ENCODE results near the gene WDR44. TPM values are rescaled to one million over a fixed set of nuclear protein-coding genes. Genes with fewer than 3 reads are reported as not detected.
A peak's percentile ranks its signal among the peaks of the same experiment; 100 is the strongest.
"Not testable (repeated sequence)": the region's sequence is repeated elsewhere in the genome, so short reads cannot be mapped to it uniquely, and the experiment has no call there.

WDR44 gene, protein sequence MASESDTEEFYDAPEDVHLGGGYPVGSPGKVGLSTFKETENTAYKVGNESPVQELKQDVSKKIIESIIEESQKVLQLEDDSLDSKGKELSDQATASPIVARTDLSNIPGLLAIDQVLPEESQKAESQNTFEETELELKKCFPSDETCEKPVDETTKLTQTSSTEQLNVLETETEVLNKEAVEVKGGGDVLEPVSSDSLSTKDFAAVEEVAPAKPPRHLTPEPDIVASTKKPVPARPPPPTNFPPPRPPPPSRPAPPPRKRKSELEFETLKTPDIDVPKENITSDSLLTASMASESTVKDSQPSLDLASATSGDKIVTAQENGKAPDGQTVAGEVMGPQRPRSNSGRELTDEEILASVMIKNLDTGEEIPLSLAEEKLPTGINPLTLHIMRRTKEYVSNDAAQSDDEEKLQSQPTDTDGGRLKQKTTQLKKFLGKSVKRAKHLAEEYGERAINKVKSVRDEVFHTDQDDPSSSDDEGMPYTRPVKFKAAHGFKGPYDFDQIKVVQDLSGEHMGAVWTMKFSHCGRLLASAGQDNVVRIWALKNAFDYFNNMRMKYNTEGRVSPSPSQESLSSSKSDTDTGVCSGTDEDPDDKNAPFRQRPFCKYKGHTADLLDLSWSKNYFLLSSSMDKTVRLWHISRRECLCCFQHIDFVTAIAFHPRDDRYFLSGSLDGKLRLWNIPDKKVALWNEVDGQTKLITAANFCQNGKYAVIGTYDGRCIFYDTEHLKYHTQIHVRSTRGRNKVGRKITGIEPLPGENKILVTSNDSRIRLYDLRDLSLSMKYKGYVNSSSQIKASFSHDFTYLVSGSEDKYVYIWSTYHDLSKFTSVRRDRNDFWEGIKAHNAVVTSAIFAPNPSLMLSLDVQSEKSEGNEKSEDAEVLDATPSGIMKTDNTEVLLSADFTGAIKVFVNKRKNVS
- total RNA-seq = 1 to 10 TPM; 8.2 to 9.2 TPM

DNA sequence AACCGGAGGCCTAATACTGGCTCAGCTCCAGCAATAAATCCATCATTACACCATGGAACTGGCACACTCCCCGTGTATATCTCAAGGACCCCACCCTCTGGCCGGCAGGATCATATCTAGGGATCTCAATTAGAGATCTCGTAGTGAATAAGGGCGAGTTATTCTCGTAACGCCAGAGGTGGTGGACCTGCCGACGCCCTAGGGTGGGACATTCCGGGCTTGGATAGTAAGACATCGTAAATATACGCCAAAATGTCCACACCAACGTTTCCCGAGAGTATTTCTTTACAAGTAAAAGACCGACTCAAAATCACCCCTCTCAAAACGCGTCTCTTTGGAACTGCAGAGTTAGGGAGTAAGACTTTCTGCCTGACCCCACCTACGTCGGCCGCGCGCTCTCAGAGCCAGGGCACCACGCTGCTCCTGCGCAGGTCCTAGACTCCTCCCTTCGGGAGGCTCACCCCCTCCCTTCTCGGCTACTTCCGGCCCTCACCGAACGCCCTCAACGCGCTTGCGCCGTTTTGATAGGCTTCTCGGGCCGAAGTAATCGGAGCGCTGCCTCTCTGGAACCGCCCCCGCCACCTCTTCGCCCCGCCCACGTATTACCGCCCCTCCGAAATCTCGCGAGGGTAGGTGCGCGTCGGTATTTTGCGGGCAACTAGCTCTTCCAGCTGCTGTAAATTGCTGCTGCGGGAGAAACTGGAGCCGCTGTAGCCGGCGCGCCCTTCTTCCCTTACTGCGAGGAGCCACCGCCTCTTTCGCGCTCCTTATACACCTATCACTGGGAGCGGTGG lies at the start of gene WDR44:
TSS of gene WDR44 (plus strand) at position 643 of the 794 bp plus-strand sequence. CDS start 398 bp downstream, outside the sequence.
- Mint-ChIP-seq H3K27me3 (no peaks in the 10 kb centered on the region), H3K36me3 (no peaks in the 10 kb centered on the region), H3K27ac (peak within 1 kb of the TSS; percentile 98), H3K4me1 (ENCODE audit: low read depth) (peaks cover 32% of the 10 kb centered on the region), H3K4me3 (peak within 1 kb of the TSS; percentile 96), H3K9me3 (no peaks in the 10 kb centered on the region)
- POLR2A ChIA-PET = interaction anchor here (0.7 to 1.6 kb wide), 2 partner anchors 10 to 151 kb away, joined by 3 to 4 read pairs; no protein-coding TSS in a partner anchor
- peak; percentile 96 for DNase-seq
- intact Hi-C loops (cut with micrococcal nuclease) = loop anchor here (2.0 to 10.0 kb wide), 6 partner anchors 77 to 1122 kb away; partner anchors contain the start of genes DOCK11, PGRMC1 and SLC25A5
- CTCF ChIA-PET = no interaction called here

DNA sequence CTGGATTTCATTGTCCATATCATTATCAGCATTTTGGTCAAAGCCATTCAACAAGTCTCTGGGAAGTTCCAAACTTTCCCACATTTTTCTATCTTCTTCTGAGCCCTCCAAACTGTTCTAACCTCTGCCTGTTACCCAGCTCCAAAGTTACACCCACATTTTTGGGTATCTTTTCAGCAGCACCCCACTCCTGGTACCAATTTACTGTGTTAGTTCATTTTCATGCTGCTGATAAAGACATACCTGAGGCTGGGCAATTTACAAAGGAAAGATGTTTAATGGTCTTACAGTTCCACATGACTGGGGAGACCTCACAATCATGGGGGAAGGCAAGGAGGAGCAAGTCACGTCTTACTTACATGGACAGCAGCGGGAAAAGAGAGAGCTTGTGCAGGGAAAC lies 40.1 kb upstream of the WDR44 start:
- CTCF ChIA-PET; intact Hi-C loops (cut with micrococcal nuclease); POLR2A ChIA-PET; H3K4me3 Mint-ChIP-seq; DNase-seq; H3K4me1 Mint-ChIP-seq (ENCODE audit: low read depth); H3K27ac Mint-ChIP-seq; H3K27me3 Mint-ChIP-seq; H3K36me3 Mint-ChIP-seq: not testable (repeated sequence)
- H3K9me3 Mint-ChIP-seq = peaks cover 19% of the 10 kb centered on the region

DNA sequence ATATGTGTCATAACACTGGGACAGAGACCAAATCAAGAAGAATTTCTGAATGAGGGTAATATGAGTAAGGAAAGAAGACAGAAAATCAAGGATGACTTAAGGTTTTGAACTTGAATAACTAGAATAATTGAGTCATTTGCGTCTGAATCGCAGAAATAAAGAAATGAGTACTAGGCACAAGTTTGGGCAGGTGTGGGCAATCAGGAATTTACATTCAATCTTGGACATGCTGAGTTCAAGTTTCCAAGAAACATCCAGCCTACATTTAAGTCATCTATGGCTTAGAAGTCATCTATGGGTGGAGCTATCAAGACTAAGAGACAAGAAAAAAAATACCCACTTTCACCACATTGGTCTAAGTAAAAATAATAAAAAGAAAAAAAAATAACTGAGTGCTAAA lies 30.4 kb upstream of the WDR44 start:
- no peaks in the 10 kb centered on the region for H3K4me1 Mint-ChIP-seq (ENCODE audit: low read depth)
- H3K27ac Mint-ChIP-seq = no peak overlapping the region
- CTCF ChIA-PET = interaction anchor here (0.6 kb wide), 1 partner anchor 749 kb away, joined by 3 read pairs; no protein-coding TSS in a partner anchor
- intact Hi-C loops (cut with micrococcal nuclease) = no loop called here
- H3K9me3 Mint-ChIP-seq = no peaks in the 10 kb centered on the region
- H3K4me3 Mint-ChIP-seq = no peak overlapping the region
- H3K36me3 Mint-ChIP-seq = no peaks in the 10 kb centered on the region
- H3K27me3 Mint-ChIP-seq = peaks cover 5% of the 10 kb centered on the region
- POLR2A ChIA-PET = no interaction called here
- DNase-seq = no peak

DNA sequence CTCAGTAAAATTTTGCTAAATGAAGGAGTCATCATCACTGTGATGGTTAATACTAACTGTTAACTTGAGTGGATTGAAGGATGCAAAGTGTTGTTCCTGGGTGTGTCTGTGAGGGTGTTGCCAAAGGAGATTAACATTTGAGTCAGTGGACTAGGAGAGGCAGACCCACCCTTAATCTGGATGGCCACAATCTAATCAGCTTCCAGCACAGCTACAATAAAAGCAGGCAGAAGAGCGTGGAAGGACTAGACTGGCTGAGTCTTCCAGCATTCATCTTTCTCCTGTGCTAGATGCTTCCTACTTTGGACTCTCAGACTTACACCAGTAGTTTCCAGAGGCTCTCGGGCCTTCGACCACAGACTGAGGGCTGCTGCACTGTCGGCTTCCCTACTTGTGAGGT lies 21.3 kb upstream of the WDR44 start:
- Mint-ChIP-seq H3K4me1 (ENCODE audit: low read depth) (no peaks in the 10 kb centered on the region), H3K9me3 (no peaks in the 10 kb centered on the region), H3K27me3 (no peaks in the 10 kb centered on the region), H3K36me3 (no peaks in the 10 kb centered on the region), H3K27ac (no peak overlapping the region), H3K4me3 (no peak overlapping the region)
- DNase-seq = no peak
- CTCF ChIA-PET = no interaction called here
- intact Hi-C loops (cut with micrococcal nuclease) = no loop called here
- POLR2A ChIA-PET = no interaction called here

DNA sequence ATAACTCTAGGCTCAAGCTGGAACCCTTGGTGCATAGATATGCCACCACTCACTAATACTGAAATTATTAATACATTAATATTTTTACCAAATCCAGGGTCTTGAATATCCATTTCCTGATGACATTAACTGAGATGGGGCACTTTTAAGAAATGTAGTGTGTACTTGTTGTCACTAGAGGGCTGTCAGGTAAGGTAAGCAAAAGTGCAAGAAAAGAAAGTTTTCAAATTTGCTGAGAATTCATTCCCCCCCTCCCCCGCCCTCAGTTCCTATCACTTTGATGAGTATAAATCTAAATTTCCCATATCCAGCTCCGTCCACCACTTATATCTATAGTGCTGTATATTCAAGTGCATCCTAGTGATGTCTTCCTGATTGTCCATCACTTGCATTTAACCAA lies 20.5 kb upstream of the WDR44 start:
- Mint-ChIP-seq H3K27me3 (no peaks in the 10 kb centered on the region), H3K36me3 (no peaks in the 10 kb centered on the region), H3K4me1 (ENCODE audit: low read depth) (no peaks in the 10 kb centered on the region), H3K27ac (no peak overlapping the region), H3K9me3 (no peaks in the 10 kb centered on the region), H3K4me3 (no peak overlapping the region)
- ChIA-PET POLR2A (no interaction called here), CTCF (interaction anchor here (0.7 kb wide), 1 partner anchor 45 kb away, joined by 3 read pairs; no protein-coding TSS in a partner anchor)
- no peak for DNase-seq
- intact Hi-C loops (cut with micrococcal nuclease) = no loop called here

DNA sequence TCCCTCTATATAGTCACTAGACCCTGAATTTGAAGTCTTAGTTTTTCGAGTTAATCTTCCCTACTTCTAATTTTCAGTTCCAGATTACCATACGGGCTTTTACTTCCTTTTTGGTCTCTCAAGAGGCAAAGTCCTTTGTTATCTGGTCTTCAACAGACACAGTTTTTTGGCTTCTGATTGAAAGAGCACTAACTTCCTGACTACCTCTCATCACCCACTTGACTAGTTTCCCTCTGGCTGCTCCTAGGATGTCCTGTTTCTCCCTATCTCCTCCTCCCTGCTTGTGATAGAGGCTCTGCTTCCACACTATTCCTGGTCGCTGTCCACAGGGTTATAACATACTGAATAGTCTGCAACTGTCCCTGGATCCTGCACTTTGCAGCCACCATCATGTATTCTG lies 16.7 kb upstream of the WDR44 start:
- no peak for DNase-seq
- H3K4me1 Mint-ChIP-seq (ENCODE audit: low read depth) = no peaks in the 10 kb centered on the region
- H3K27me3 Mint-ChIP-seq = no peaks in the 10 kb centered on the region
- ChIA-PET CTCF (no interaction called here), POLR2A (no interaction called here)
- H3K27ac Mint-ChIP-seq = no peak overlapping the region
- intact Hi-C loops (cut with micrococcal nuclease) = no loop called here
- H3K9me3 Mint-ChIP-seq = no peaks in the 10 kb centered on the region
- H3K4me3 Mint-ChIP-seq = no peak overlapping the region
- no peaks in the 10 kb centered on the region for H3K36me3 Mint-ChIP-seq

DNA sequence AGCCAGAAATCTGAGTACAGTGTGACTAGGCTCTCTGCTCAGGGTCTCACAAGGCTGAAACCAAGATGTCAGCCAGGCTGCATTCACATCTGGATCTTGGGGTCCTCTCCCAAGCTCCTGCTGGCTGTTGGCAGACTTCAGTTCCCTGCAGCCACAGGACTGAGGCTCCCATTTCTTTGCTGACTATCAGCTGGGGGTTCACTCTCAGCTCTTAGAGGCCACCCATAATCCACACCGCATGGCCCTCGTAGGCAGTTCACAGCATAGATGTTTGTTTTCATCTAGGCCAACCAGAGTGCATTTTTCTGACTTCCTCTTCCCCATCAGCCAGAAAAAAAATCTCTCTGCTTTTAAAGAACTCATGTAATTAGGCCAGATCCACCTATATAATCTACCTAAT lies 8.2 kb upstream of the WDR44 start:
- intact Hi-C loops (cut with micrococcal nuclease) = no loop called here
- Mint-ChIP-seq H3K27me3 (no peaks in the 10 kb centered on the region), H3K27ac (no peak overlapping the region), H3K4me1 (ENCODE audit: low read depth) (no peaks in the 10 kb centered on the region), H3K36me3 (no peaks in the 10 kb centered on the region), H3K9me3 (no peaks in the 10 kb centered on the region), H3K4me3 (no peak overlapping the region)
- ChIA-PET CTCF (no interaction called here), POLR2A (no interaction called here)
- no peak for DNase-seq

DNA sequence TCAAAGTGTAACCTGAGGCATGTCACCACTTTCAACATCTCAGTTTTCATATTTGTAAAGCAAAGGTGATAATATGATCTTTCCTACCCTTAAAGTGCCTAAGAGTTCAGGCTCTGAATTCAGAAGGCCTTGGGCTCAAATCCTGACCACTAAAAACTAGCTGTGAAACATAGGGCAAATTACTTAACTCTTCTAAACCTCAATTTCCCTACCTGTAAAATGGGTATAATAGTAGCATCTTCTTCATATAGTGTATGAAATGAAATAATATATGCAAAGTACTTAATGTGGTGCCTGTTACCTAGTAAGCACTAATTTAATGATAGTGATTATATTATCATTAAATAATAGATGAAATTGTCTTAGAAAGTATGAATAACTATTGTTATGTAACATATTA lies 7.0 kb upstream of the WDR44 start:
- Mint-ChIP-seq H3K4me3 (no peak overlapping the region), H3K4me1 (ENCODE audit: low read depth) (no peaks in the 10 kb centered on the region), H3K36me3 (no peaks in the 10 kb centered on the region), H3K27me3 (no peaks in the 10 kb centered on the region), H3K27ac (no peak overlapping the region), H3K9me3 (no peaks in the 10 kb centered on the region)
- intact Hi-C loops (cut with micrococcal nuclease) = no loop called here
- DNase-seq = no peak
- ChIA-PET CTCF (no interaction called here), POLR2A (no interaction called here)

DNA sequence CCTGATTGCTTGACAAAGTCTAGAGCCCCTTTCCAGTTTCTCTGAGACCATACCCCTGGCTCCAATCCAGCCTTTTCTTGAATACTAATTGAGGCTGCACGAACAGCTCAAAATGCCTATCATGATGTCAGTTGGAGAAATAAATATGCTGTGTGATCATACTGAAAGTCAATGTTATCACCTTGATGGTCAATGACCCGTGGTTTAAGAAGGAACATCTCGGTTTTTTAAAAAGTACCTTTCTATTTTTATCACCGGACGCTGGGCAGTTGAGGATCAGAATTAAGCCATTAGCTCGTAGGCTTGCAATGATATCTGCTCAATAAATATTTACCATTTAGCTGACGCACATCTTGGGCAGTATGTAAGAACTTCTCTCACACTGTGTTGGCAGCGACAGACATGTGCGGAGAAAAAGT lies 852 bp upstream of the WDR44 start:
- Mint-ChIP-seq H3K27ac (peak overlapping the region; percentile 98), H3K27me3 (no peaks in the 10 kb centered on the region), H3K4me1 (ENCODE audit: low read depth) (peaks cover 26% of the 10 kb centered on the region), H3K36me3 (no peaks in the 10 kb centered on the region), H3K4me3 (peak overlapping the region; percentile 96), H3K9me3 (no peaks in the 10 kb centered on the region)
- DNase-seq = no peak
- intact Hi-C loops (cut with micrococcal nuclease) = loop anchor here (5.0 to 10.0 kb wide), 5 partner anchors 77 to 1122 kb away; partner anchors contain the start of genes PGRMC1 and SLC25A5
- ChIA-PET POLR2A (interaction anchor here (0.6 to 1.6 kb wide), 2 partner anchors 18 to 151 kb away, joined by 4 read pairs; no protein-coding TSS in a partner anchor), CTCF (no interaction called here)

DNA sequence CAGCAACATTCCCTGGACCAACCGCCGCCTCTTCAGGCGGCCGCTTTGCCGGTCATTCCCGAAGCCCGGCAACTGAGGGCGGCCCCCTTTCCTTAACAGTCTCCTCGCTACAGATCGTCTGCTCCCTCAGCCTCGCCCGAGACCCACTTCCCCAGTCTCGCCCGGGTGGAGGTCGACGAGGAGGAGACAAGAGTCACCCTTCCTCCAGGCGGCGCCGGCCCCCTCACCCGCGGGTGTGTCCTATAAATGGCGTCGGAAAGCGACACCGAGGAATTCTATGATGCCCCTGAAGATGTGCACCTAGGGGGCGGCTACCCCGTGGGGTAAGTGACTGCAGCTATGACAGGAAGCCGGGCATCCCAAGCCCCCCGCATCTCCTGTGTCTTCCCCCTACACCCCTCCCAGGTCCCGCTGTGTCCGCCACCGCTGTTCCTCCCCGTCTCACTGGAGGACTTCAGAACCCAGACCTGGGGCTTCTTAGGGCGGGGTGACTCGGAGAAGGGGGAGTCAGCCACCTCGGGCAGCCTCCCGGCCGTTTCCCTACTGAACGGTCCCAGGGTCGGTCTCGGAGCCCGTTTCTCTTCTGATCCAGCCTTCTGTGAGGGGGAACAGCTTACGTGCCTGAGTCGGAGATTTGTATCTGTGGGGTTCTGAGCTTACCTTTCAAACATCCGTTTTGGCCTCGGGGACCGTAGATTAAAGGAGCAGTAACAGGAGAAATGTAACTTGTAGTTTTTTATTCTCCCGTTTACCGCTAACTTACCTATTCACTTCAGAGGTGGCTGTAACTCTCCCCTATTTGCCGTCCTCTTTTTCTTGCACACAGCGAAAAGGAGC lies 570 bp downstream of the WDR44 start:
- Mint-ChIP-seq H3K36me3 (no peaks in the 10 kb centered on the region), H3K27me3 (no peaks in the 10 kb centered on the region), H3K4me1 (ENCODE audit: low read depth) (peaks cover 36% of the 10 kb centered on the region), H3K4me3 (peak overlapping the region; percentile 96), H3K9me3 (no peaks in the 10 kb centered on the region), H3K27ac (peak overlapping the region; percentile 98)
- intact Hi-C loops (cut with micrococcal nuclease) = loop anchor here (1.0 to 10.0 kb wide), 7 partner anchors 9 to 1121 kb away; partner anchors contain the start of genes DOCK11, PGRMC1 and SLC25A5
- DNase-seq = peak; percentile 62
- ChIA-PET POLR2A (interaction anchor here (0.7 to 1.9 kb wide), 3 partner anchors 10 to 151 kb away, joined by 3 to 4 read pairs (median 3); partner anchors contain the start of gene DOCK11), CTCF (no interaction called here)

DNA sequence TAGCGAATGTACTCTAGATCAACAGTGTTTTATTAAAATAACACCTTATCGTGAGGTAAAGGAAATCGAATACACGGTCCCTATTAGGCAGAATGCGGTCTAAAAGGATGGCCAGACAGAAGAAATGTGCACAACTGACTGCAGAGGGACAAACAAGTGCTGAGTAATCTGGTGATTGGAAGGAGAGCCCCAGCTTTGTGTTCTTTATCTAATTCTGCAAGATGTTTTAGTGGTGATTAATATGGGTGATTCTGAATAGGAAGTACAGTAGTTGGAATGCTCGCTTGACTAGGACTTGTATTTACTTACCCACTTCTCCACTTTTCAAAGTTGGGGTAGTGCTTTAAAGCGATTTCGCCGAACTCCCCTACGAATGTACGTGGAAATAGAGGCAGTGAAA lies 1.2 kb downstream of the WDR44 start:
- intact Hi-C loops (cut with micrococcal nuclease) = loop anchor here (1.0 to 10.0 kb wide), 7 partner anchors 8 to 1120 kb away; partner anchors contain the start of genes DOCK11, PGRMC1 and SLC25A5
- Mint-ChIP-seq H3K9me3 (no peaks in the 10 kb centered on the region), H3K36me3 (no peaks in the 10 kb centered on the region), H3K27ac (peak overlapping the region; percentile 98), H3K4me3 (peak overlapping the region; percentile 96), H3K4me1 (ENCODE audit: low read depth) (peaks cover 38% of the 10 kb centered on the region), H3K27me3 (no peaks in the 10 kb centered on the region)
- DNase-seq = no peak
- ChIA-PET POLR2A (interaction anchor here (1.4 to 1.9 kb wide), 2 partner anchors 148 to 150 kb away, joined by 3 to 4 read pairs; partner anchors contain the start of gene DOCK11), CTCF (interaction anchor here (1.4 kb wide), 1 partner anchor 255 kb away, joined by 3 read pairs; no protein-coding TSS in a partner anchor)

Data from activated CD4-positive, alpha-beta memory T cell treated with anti-CD3 and anti-CD28 coated beads for 36 hours (primary cell).